NB4 (cell line): Measurements from ENCODE around the gene SDHB.

Source experiments
- CTCF ChIP-seq: IDR thresholded peaks from one replicate; pipeline ENCODE4 v1.5.1; 2012; ENCODE audit warnings: low read depth, low read length
- POLR2A ChIP-seq: IDR thresholded peaks from 2 replicates; pipeline ENCODE4 v1.6.1; 2011; ENCODE audit warnings: mild to moderate bottlenecking; ENCODE audit not compliant: insufficient read length; ENCODE audit errors: extremely low read depth

DNA sequence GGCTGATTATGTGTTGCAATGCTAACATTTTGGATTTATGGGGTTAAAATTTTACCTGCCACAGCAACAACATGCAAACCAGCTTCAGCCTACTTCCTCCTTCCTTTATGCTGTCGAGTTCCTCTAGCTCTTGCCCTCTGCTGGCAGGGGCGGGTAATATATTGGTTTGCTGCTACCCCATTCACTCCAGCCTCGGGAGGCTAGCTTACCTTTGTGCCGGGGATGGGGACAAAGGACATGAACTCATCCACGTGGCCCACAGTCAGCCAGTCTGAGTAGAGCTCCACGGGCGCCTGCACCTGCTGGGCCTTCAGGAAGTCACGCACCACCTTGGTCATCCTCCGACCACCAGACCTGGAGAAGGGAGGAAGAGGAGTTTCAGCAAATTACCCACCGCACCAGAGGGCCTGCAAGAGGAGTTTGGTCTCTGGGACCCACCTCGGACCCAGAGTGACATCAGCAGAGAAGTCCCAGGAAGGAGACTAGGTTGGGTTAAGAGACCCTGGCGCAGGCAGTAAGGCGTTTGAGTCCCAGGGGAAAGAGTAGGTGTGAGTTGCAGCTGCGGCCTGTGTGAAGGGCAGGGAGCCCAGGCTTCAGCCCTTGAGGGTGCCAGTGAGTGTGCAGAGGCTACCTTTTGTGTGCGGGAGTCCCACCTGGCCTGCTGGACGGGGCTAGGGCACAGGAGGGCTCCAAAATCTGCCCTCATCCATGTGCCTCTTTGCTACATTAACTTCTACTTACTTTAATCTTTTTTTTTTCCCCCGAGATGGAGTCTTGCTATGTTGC is 21.8 kb upstream of the SDHB start:
- TF ChIP-seq POLR2A, result no peak
- peak; percentile 76 for TF ChIP-seq CTCF
